Right lobe of liver (tissue), 4 donors: Measurements from ENCODE around the gene ZNF774.

Experiments used
- CTCF ChIP-seq, 4 donors: fragments of 200-600 bp in 3 of 4; fragments of 450-650 bp in 1 of 4; IDR thresholded peaks; one replicate each; pipeline versions ENCODE4 v1.5.1 to v1.8.0; 2016 to 2022; ENCODE audit warnings: antibody characterized with exemption in 4 of 4, mild to moderate bottlenecking in 2 of 4
- POLR2A ChIP-seq: fragments of 450-650 bp; IDR thresholded peaks from one replicate; pipeline ENCODE4 v1.6.1; 2017; ENCODE audit warnings: antibody characterized with exemption, mild to moderate bottlenecking
- donor health status: DM: no; HTN: no; CAD: no.
- donor health status: DM: no; HTN: no; CAD: no.
- donor health status: DM: no; HTN: yes; CAD: no.

GRCh38 chr15:90322538-90322937, 29.5 kb upstream of the ZNF774 start:
- TF ChIP-seq CTCF (IDR thresholded peaks at IDR 0.05) (no peak), POLR2A (no peak)
